Measurements from ENCODE around the gene SDR42E2.

SDR42E2 gene

DNA sequence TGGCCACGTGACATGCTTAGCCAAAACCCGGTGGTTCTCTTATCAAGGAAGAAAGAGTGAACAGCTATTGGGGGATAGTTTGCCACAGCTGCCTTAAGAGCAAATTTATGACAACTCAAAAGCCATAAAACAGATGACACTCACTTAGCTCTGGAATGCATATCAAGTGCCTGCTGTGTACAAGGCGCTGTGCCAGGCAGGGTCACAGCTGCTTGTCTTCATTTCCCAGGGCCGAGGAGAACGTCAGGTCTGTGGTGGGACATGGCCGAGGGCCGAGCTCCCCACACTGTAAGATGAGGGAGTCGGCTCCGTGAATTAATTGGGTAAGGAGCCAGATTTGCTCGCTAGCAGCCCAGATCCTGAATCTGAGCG is 57.7 kb downstream of the SDR42E2 start:
- H3K4me3 ChIP-seq (ENCODE audit: low read depth, low read length), result no peak overlapping the region
- TF ChIP-seq, protein P1, sequence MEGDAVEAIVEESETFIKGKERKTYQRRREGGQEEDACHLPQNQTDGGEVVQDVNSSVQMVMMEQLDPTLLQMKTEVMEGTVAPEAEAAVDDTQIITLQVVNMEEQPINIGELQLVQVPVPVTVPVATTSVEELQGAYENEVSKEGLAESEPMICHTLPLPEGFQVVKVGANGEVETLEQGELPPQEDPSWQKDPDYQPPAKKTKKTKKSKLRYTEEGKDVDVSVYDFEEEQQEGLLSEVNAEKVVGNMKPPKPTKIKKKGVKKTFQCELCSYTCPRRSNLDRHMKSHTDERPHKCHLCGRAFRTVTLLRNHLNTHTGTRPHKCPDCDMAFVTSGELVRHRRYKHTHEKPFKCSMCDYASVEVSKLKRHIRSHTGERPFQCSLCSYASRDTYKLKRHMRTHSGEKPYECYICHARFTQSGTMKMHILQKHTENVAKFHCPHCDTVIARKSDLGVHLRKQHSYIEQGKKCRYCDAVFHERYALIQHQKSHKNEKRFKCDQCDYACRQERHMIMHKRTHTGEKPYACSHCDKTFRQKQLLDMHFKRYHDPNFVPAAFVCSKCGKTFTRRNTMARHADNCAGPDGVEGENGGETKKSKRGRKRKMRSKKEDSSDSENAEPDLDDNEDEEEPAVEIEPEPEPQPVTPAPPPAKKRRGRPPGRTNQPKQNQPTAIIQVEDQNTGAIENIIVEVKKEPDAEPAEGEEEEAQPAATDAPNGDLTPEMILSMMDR (IDR thresholded peaks at IDR 0.05; ENCODE audit: insufficient read depth, low read depth, low read length, missing control alignments), result no peak
- DNase-seq (ENCODE audit: low read depth), result no peak

DNA sequence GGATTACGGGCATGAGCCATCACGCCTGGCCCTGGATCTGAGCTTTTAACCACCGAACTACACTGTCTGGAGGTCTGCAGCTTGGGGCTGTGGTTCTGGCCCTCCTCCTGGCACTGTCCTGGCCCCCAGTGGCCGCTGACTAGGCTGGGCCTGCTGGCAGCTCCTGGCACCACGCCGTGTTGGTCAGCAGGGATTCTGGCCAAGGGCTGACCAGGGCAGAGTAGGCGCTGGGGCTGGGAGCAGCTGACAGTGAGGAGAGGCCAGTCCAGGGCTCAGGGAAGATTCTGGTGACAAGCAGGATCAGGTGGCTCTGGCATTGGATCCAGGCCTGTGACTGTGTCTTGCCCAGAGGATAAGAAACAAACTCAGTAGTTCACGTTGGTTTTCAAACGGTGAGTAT is 58.4 kb downstream of the SDR42E2 start:
- no peak overlapping the region for H3K4me3 ChIP-seq (ENCODE audit: low read depth, low read length)
- DNase-seq (ENCODE audit: low read depth), result no peak
- TF ChIP-seq, protein P1 (IDR thresholded peaks at IDR 0.05; ENCODE audit: insufficient read depth, low read depth, low read length, missing control alignments), result no peak

DNA sequence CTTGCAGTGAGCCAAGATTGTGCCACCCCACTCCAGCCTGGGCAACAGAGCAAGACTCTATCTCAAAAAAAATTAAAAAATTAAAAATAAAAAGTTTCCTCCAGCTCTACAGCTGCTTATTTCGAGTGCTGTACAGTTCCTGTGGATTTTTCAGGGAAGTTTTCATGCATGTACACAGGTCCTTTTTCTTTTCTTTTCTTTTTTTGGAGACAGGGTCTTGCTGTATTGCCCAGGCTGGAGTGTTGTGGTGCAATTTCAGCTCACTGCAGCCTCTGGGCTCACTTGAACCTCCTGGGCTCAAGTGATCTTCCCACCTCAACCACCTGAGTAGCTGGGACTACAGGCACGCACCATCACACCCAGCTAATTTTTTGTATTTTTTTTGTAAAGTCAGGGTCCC is 59.7 kb downstream of the SDR42E2 start:
- H3K4me3 ChIP-seq (ENCODE audit: low read depth, low read length), result no peak overlapping the region
- TF ChIP-seq, protein P1 (IDR thresholded peaks at IDR 0.05; ENCODE audit: insufficient read depth, low read depth, low read length, missing control alignments), result no peak
- no peak for DNase-seq (ENCODE audit: low read depth)

DNA sequence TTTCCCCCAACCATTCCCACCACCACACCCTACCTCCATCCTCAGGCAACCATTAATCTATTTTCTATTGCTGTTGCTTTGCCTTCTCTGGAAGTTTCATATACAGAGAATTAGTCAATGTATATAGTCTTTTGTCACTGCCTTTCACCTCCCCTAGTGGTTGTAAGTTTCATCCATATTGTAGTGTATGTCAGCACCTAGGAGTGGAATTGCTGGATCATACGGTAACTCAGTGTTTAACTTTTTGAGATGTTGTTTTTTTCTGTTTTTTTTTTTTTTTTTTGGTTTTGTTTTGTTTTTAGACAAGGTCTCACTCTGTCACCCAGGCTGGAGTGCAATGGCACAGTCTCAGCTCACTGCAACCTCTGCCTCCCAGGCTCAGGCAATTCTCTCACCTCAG is 60.7 kb downstream of the SDR42E2 start:
- DNase-seq (ENCODE audit: low read depth), result no peak
- H3K4me3 ChIP-seq (ENCODE audit: low read depth, low read length), result no peak overlapping the region
- TF ChIP-seq, protein P1 (IDR thresholded peaks at IDR 0.05; ENCODE audit: insufficient read depth, low read depth, low read length, missing control alignments), result no peak

DNA sequence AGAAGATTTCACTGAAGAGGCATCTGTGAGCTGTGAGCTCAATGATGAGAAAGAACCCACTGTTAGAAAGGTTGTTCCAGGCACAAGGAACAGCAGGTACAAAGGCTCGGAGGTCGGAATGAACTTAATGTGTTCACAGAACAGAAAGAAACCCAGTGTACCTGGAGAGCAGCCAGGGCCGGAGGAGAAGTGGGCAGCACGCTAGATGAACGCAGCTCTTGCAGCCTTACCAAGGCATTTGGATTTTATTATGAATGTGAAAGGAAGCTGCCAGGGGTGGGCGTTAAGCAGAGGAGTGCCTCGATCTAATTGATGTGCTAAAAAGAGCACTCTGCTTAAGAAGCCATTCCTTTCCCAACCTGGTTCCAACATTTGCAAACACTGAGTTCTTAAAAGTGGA is 62.8 kb downstream of the SDR42E2 start:
- no peak for DNase-seq (ENCODE audit: low read depth)
- TF ChIP-seq, protein P1 (IDR thresholded peaks at IDR 0.05; ENCODE audit: insufficient read depth, low read depth, low read length, missing control alignments), result no peak
- no peak overlapping the region for H3K4me3 ChIP-seq (ENCODE audit: low read depth, low read length)

DNA sequence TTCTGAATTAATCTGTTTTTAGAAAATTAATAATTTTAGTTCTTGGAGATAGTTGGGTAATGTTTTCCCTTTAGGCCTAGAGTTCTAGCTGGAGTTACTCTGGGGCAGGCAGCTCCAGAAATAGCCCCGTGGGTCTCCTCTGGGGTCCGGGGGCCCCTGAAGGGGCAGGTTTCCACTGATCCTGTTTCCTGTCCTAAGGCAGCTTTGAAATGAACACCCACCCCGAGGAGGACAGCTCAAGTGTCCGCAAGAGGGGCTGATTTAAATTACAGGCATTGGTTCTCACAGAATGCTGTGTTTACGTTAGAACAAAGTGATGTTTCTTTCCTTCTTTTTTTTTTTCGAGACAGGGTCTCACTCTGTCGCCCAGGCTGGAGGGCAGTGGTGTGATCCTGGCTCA is 67.6 kb downstream of the SDR42E2 start:
- TF ChIP-seq, protein P1 (IDR thresholded peaks at IDR 0.05; ENCODE audit: insufficient read depth, low read depth, low read length, missing control alignments), result no peak
- no peak for DNase-seq (ENCODE audit: low read depth)
- H3K4me3 ChIP-seq (ENCODE audit: low read depth, low read length), result no peak overlapping the region

DNA sequence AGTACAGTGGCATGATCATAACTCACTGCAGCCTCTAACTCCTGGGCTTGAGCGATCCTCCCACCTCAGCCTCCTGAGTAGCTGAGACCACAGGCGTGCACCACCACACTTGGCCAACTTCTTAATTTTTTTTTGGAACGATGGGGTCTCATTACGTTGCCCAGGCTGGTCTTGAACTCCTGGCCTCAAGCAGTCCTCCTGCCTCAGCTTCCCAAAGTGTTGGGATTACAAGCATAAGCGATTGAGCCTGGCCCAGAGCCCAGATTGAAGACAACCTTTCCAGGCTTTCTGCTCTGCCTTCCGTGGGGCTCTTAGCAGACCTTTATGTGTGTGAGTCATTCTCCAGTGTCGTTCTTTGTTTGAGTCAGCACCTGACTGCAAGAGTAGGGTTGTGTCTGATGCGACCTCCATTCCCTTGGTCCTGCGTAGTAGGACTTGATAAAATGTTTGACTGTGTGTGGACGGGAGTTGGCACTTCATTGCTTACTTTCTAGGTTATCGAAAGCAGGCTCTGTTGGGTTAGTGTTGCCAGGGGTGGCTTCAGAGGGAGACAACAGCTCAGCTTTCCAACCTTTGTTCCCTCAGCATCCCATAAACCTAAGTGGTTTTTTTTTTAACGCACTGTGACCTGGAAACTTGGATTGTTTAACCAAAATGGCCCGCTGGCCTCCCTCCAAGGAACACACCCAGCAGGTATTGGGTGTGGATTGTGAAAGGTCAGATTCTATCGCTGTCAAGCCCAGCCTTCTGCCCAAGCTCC is 70.2 kb downstream of the SDR42E2 start:
- no peak overlapping the region for H3K4me3 ChIP-seq (ENCODE audit: low read depth, low read length)
- DNase-seq (ENCODE audit: low read depth), result peak; percentile 5

More for the DNA sequence above, 70.2 kb downstream of the SDR42E2 start:
- TF ChIP-seq, protein P1 (IDR thresholded peaks at IDR 0.05; ENCODE audit: insufficient read depth, low read depth, low read length, missing control alignments), result no peak

All from GM12865 (cell line).